OCI-LY1 (cell line): ENCODE data around the gene AP4E1.

Experiments used
- CTCF ChIP-seq: fragments of 200-600 bp; sonication (generic), shearing (Covaris generic); IDR thresholded peaks from 2 replicates; pipeline ENCODE4 v1.5.1; 2017; ENCODE audit warnings: mild to moderate bottlenecking, antibody characterized with exemption, low read length, moderate library complexity, mixed read lengths
- EZH2 ChIP-seq: fragments of 200-600 bp; sonication (generic), shearing (Covaris generic); IDR thresholded peaks from 2 replicates; pipeline ENCODE4 v1.8.0; 2017; ENCODE audit warnings: borderline replicate concordance, mixed run types, mild to moderate bottlenecking, antibody characterized with exemption, low read length, moderate library complexity, mixed read lengths

DNA sequence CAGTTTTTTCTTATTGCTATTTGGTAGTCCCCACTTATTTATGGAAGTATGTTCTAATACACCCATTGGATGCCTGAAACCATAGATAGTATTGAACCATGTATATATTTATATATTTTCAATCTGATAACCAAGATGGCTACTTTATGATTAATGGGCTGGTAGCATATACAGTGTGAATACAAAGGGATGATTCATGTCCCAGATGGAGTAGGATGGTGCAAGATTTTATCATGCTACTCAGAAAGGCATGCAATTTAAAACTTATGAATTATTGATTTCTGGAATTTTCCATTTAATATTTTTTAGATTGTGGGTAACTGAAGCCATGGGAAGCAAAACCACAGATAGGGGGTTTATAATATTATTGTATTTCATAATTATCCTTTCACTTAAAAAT, 35.2 kb downstream of the AP4E1 start:
- no peak for TF ChIP-seq CTCF
- no peak for TF ChIP-seq EZH2
